ENCODE results near the gene TFAM. TPM values are rescaled to one million over a fixed set of nuclear protein-coding genes. Genes with fewer than 3 reads are reported as not detected.
A peak's percentile ranks its signal among the peaks of the same experiment; 100 is the strongest.

TFAM gene
- 33.3 and 41.0 TPM in 2 replicates for total RNA-seq

GRCh38 chr10:58384999-58385783 is at the start of gene TFAM:
Gene TFAM (plus strand): TSS chr10:58385410. CDS start chr10:58385548, 138 bp downstream.
- DNase-seq (ENCODE audit: low read depth): peak; percentile 79

GRCh38 chr10:58336242-58336641 is 49.0 kb upstream of the TFAM start:
- DNase-seq (ENCODE audit: low read depth): no peak

GRCh38 chr10:58341422-58341821 is 43.8 kb upstream of the TFAM start:
- no peak for DNase-seq (ENCODE audit: low read depth)

GRCh38 chr10:58341947-58342346 is 43.3 kb upstream of the TFAM start:
- no peak for DNase-seq (ENCODE audit: low read depth)

GRCh38 chr10:58347967-58348366 is 37.2 kb upstream of the TFAM start:
- no peak for DNase-seq (ENCODE audit: low read depth)

GRCh38 chr10:58348571-58349033 is 36.6 kb upstream of the TFAM start:
- no peak for DNase-seq (ENCODE audit: low read depth)

- no peak for DNase-seq (ENCODE audit: low read depth)
Measured at GRCh38 chr10:58350023-58350422, 35.2 kb upstream of the TFAM start.

- DNase-seq (ENCODE audit: low read depth): no peak
Measured at GRCh38 chr10:58350619-58351323, 34.4 kb upstream of the TFAM start.

- DNase-seq (ENCODE audit: low read depth): no peak
Measured at GRCh38 chr10:58351616-58352578, 33.3 kb upstream of the TFAM start.

- no peak for DNase-seq (ENCODE audit: low read depth)
Measured at GRCh38 chr10:58352956-58353610, 32.1 kb upstream of the TFAM start.

- no peak for DNase-seq (ENCODE audit: low read depth)
Measured at GRCh38 chr10:58356756-58357155, 28.5 kb upstream of the TFAM start.

- DNase-seq (ENCODE audit: low read depth): no peak
Measured at GRCh38 chr10:58358314-58358933, 26.8 kb upstream of the TFAM start.

GRCh38 chr10:58358947-58359346 is 26.3 kb upstream of the TFAM start:
- DNase-seq (ENCODE audit: low read depth): no peak

GRCh38 chr10:58359541-58359940 is 25.7 kb upstream of the TFAM start:
- no peak for DNase-seq (ENCODE audit: low read depth)

GRCh38 chr10:58360412-58361004 is 24.7 kb upstream of the TFAM start:
- DNase-seq (ENCODE audit: low read depth): peak; percentile 47

GRCh38 chr10:58361353-58361752 is 23.9 kb upstream of the TFAM start:
- no peak for DNase-seq (ENCODE audit: low read depth)

GRCh38 chr10:58362027-58362789 is 23.0 kb upstream of the TFAM start:
- DNase-seq (ENCODE audit: low read depth): no peak

- no peak for DNase-seq (ENCODE audit: low read depth)
Measured at GRCh38 chr10:58367069-58367468, 18.1 kb upstream of the TFAM start.

- no peak for DNase-seq (ENCODE audit: low read depth)
Measured at GRCh38 chr10:58371473-58371872, 13.7 kb upstream of the TFAM start.
